Lower lobe of right lung (tissue), 2 donors: ENCODE data around the gene NUMA1. TPM values are rescaled to one million over a fixed set of nuclear protein-coding genes. Genes with fewer than 3 reads are reported as not detected.

Experiments used
- ATAC-seq, 2 donors: fragments of 200-7000 bp; cut with Tn5 transposase; one replicate each; pipeline ENCODE4 v1.9.1; 2020 to 2022; ENCODE audit warnings: mild to moderate bottlenecking in 2 of 2, moderate library complexity in 2 of 2
- DNase-seq: peaks from one replicate; pipeline ENCODE4 v3.0.0-alpha.2; 2020
- H3K27ac ChIP-seq: fragments of 200-600 bp; one replicate; pipeline ENCODE4 v1.8.0; 2022
- H3K27me3 ChIP-seq: fragments of 200-600 bp; one replicate; pipeline ENCODE4 v1.8.0; 2022; ENCODE audit warnings: low read depth
- H3K36me3 ChIP-seq: fragments of 200-600 bp; one replicate; pipeline ENCODE4 v1.8.0; 2022; ENCODE audit warnings: mild to moderate bottlenecking
- H3K4me1 ChIP-seq: fragments of 200-600 bp; one replicate; pipeline ENCODE4 v1.8.0; 2022
- H3K4me3 ChIP-seq: fragments of 200-600 bp; one replicate; pipeline ENCODE4 v1.8.0; 2022; ENCODE audit warnings: mild to moderate bottlenecking
- H3K9me3 ChIP-seq: fragments of 200-600 bp; one replicate; pipeline ENCODE4 v1.8.0; 2022
- intact Hi-C: fragments of 100-400 bp; cut with DNase I; formaldehyde crosslinking; loops from one replicate; pipeline ENCODE4 v1.11.0; 2022
- total RNA-seq: library from RNA; stranded (reverse); fragmentation: NEBNext Ultra II Directional; extraction: Animal tissue kit (Norgen Biotek cat#: 25700); gene quantifications from one replicate; pipeline ENCODE4 v1.2.1, GENCODE V29; 2021
- TF ChIP-seq, protein P1 (sequence below): fragments of 200-600 bp; IDR thresholded peaks from one replicate; pipeline ENCODE4 v1.8.0; 2022; ENCODE audit warnings: antibody characterized with exemption, mild to moderate bottlenecking
- donor health status: DM: no; HTN: yes; CAD: no; lungs with severe emphysema.

The NUMA1 gene
- total RNA-seq, 1 donor from 2014 or later: 200 TPM

DNA sequence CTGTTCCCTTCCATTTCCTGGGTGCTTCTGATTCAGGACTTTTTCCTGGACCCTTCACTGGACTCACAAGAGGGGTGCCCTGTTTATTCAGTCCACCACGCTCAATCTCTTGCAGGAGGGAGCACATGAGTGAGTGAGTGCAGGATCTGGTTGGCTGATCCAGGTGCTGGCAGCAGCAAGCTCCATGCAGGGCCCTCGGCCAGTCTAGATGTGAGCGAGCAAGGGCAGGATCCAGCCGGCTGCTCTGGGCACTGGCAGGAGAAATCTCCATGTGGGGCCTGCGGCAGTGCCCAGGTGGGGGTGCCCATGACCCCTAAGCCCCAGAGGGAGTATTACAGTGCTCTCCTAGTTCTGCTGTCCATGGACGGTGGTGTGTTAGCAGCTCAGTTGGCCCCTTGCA, 43.7 kb upstream of the NUMA1 start:
- intact Hi-C loops: no loop called here
- Histone ChIP-seq H3K27ac (no peak overlapping the region), H3K27me3 (no peaks in the 10 kb centered on the region), H3K36me3 (no peaks in the 10 kb centered on the region), H3K4me3 (no peak overlapping the region), H3K9me3 (no peaks in the 10 kb centered on the region), H3K4me1 (no peaks in the 10 kb centered on the region)
- DNase-seq (no peak), ATAC-seq (peak in 1 of 2 donors; percentile 29)
- TF ChIP-seq, protein P1, sequence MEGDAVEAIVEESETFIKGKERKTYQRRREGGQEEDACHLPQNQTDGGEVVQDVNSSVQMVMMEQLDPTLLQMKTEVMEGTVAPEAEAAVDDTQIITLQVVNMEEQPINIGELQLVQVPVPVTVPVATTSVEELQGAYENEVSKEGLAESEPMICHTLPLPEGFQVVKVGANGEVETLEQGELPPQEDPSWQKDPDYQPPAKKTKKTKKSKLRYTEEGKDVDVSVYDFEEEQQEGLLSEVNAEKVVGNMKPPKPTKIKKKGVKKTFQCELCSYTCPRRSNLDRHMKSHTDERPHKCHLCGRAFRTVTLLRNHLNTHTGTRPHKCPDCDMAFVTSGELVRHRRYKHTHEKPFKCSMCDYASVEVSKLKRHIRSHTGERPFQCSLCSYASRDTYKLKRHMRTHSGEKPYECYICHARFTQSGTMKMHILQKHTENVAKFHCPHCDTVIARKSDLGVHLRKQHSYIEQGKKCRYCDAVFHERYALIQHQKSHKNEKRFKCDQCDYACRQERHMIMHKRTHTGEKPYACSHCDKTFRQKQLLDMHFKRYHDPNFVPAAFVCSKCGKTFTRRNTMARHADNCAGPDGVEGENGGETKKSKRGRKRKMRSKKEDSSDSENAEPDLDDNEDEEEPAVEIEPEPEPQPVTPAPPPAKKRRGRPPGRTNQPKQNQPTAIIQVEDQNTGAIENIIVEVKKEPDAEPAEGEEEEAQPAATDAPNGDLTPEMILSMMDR: no peak

- Histone ChIP-seq H3K9me3 (no peaks in the 10 kb centered on the region), H3K27me3 (no peaks in the 10 kb centered on the region), H3K4me3 (no peak overlapping the region), H3K36me3 (no peaks in the 10 kb centered on the region), H3K4me1 (no peaks in the 10 kb centered on the region), H3K27ac (no peak overlapping the region)
- DNase-seq (no peak), ATAC-seq (no peak)
- TF ChIP-seq, protein P1: no peak
- intact Hi-C loops: no loop called here
These were observed 42.8 kb upstream of the NUMA1 start for GRCh38 chr11:72123117-72123653.

GRCh38 chr11:72122607-72123006, 42.3 kb upstream of the NUMA1 start:
- no peak overlapping the region for H3K27ac ChIP-seq
- H3K4me3 ChIP-seq: no peak overlapping the region
- no peaks in the 10 kb centered on the region for H3K36me3 ChIP-seq
- TF ChIP-seq, protein P1: no peak
- no peaks in the 10 kb centered on the region for H3K4me1 ChIP-seq
- ATAC-seq (no peak), DNase-seq (no peak)
- intact Hi-C loops: no loop called here
- H3K27me3 ChIP-seq: no peaks in the 10 kb centered on the region
- no peaks in the 10 kb centered on the region for H3K9me3 ChIP-seq

DNA sequence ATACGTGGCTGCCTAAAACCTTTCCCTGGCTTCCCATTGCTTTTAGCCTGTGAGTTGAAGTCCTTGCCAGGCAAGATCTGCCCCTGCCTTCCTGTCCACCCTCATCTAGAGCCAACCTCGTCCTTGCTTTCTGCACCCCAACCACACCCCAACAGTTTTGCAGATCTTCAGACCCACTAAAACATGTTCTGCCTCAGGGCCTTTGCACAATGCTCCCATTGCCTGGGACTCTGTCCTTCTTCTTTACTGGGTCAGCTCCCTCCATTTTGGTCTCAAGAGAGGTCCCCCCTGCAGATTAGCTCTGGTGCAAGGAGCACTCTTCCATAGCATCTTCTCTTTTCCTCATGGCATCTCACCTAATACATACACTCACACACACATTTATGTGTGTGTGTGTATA, 40.6 kb upstream of the NUMA1 start:
- ATAC-seq: no peak
- H3K27ac ChIP-seq: no peak overlapping the region
- H3K36me3 ChIP-seq: no peaks in the 10 kb centered on the region
- DNase-seq: no peak
- intact Hi-C loops: no loop called here
- H3K9me3 ChIP-seq: no peaks in the 10 kb centered on the region
- no peaks in the 10 kb centered on the region for H3K4me1 ChIP-seq
- H3K4me3 ChIP-seq: no peak overlapping the region
- H3K27me3 ChIP-seq: no peaks in the 10 kb centered on the region
- TF ChIP-seq, protein P1: no peak

- H3K27ac ChIP-seq: no peak overlapping the region
- no peaks in the 10 kb centered on the region for H3K9me3 ChIP-seq
- intact Hi-C loops: no loop called here
- TF ChIP-seq, protein P1: no peak
- no peaks in the 10 kb centered on the region for H3K4me1 ChIP-seq
- DNase-seq (no peak), ATAC-seq (peak; percentile 33 to 40)
- no peaks in the 10 kb centered on the region for H3K36me3 ChIP-seq
- no peaks in the 10 kb centered on the region for H3K27me3 ChIP-seq
- no peak overlapping the region for H3K4me3 ChIP-seq
These were observed 38.9 kb upstream of the NUMA1 start for GRCh38 chr11:72119198-72119597.
